Uterus (tissue), 4 donors: Measurements from ENCODE around the gene KCNMA1. TPM values are rescaled to one million over a fixed set of nuclear protein-coding genes. Genes with fewer than 3 reads are reported as not detected.

Source experiments
- DNase-seq, 2 donors: peaks; one replicate each; pipeline ENCODE4 v3.0.0-alpha.2; 2019 to 2020
- H3K27ac ChIP-seq, 2 donors: fragments of 200-600 bp; sonication (generic); 1 replicate in 1 of 2; 2 replicates in 1 of 2; pipeline ENCODE4 v1.5.1; 2016 to 2018
- H3K27me3 ChIP-seq, 2 donors: fragments of 200-600 bp; sonication (generic); one replicate each; pipeline ENCODE4 v1.5.1; 2018 to 2019; ENCODE audit warnings: control low read depth in 1 of 2
- H3K36me3 ChIP-seq, 2 donors: fragments of 200-600 bp; sonication (generic); one replicate each; pipeline ENCODE4 v1.5.1; 2019; ENCODE audit warnings: control low read depth in 1 of 2
- H3K4me1 ChIP-seq, 2 donors: fragments of 200-600 bp; sonication (generic); one replicate each; pipeline ENCODE4 v1.5.1; 2018 to 2019; ENCODE audit warnings: control low read depth in 1 of 2
- H3K4me3 ChIP-seq, 2 donors: fragments of 200-600 bp; sonication (generic); 1 replicate in 1 of 2; 2 replicates in 1 of 2; pipeline ENCODE4 v1.5.1; 2018 to 2019; ENCODE audit warnings: mild to moderate bottlenecking in 1 of 2
- H3K9me3 ChIP-seq, 2 donors: fragments of 200-600 bp; sonication (generic); one replicate each; pipeline ENCODE4 v1.5.1; 2019; ENCODE audit warnings: control low read depth in 1 of 2
- CTCF ChIP-seq, 4 experiments: fragments of 200-600 bp in 2 of 4; fragments of 450-650 bp in 2 of 4; sonication (generic) in 2 of 4; IDR thresholded peaks; one replicate each; pipeline ENCODE4 v1.5.1; 2016 to 2019; ENCODE audit warnings: antibody characterized with exemption in 4 of 4, mild to moderate bottlenecking in 2 of 4, moderate library complexity in 1 of 4
- POLR2A ChIP-seq, 2 donors: fragments of 450-650 bp; IDR thresholded peaks; one replicate each; pipeline ENCODE4 v1.6.1; 2016; ENCODE audit warnings: antibody characterized with exemption in 2 of 2, mild to moderate bottlenecking in 1 of 2, moderate library complexity in 1 of 2
- intact Hi-C: fragments of 100-400 bp; cut with DNase I; formaldehyde crosslinking; loops from one replicate; pipeline ENCODE4 v1.15.1; 2023; ENCODE audit warnings: low total_unique reads
- total RNA-seq, 4 donors: library from RNA; depleted of rRNA in 3 of 4; stranded (reverse); fragments of >200 nt in 3 of 4; gene quantifications; one replicate each; pipeline versions ENCODE4 v1.1.0 to v1.2.4, GENCODE V29; 2014 to 2023
- donor health status: DM: yes; HTN: yes; CAD: no.

Gene KCNMA1
- total RNA-seq, 4 donors from 2014 or later = 86.2 to 236 (median 164) TPM

- TF ChIP-seq POLR2A (IDR thresholded peaks at IDR 0.05) = no peak
- no peak for TF ChIP-seq CTCF (IDR thresholded peaks at IDR 0.05)
- H3K27me3 ChIP-seq = no peaks in the 10 kb centered on the region
- intact Hi-C loops = no loop called here
- H3K27ac ChIP-seq = no peak overlapping the region
- H3K4me3 ChIP-seq = no peak overlapping the region
- no peaks in the 10 kb centered on the region for H3K36me3 ChIP-seq
- H3K4me1 ChIP-seq = peaks cover 0 to 3% of the 10 kb centered on the region in 2 donors
- DNase-seq = no peak
- H3K9me3 ChIP-seq = no peaks in the 10 kb centered on the region
These were observed 190.9 kb downstream of the KCNMA1 start for GRCh38 chr10:77446700-77447099.

GRCh38 chr10:77445547-77445946 lies 192.1 kb downstream of the KCNMA1 start:
- no peak overlapping the region for H3K4me3 ChIP-seq
- no peaks in the 10 kb centered on the region for H3K36me3 ChIP-seq
- H3K4me1 ChIP-seq = peaks cover 0 to 3% of the 10 kb centered on the region in 2 donors
- H3K27me3 ChIP-seq = no peaks in the 10 kb centered on the region
- TF ChIP-seq CTCF (IDR thresholded peaks at IDR 0.05) (no peak), POLR2A (IDR thresholded peaks at IDR 0.05) (no peak)
- intact Hi-C loops = no loop called here
- H3K9me3 ChIP-seq = no peaks in the 10 kb centered on the region
- peak overlapping the region in 1 of 2 donors; percentile 21 for H3K27ac ChIP-seq
- no peak for DNase-seq

- no peak for DNase-seq
- H3K9me3 ChIP-seq = no peaks in the 10 kb centered on the region
- H3K27ac ChIP-seq = peak overlapping the region in 1 of 2 donors; percentile 2
- TF ChIP-seq CTCF (IDR thresholded peaks at IDR 0.05) (no peak), POLR2A (IDR thresholded peaks at IDR 0.05) (no peak)
- H3K27me3 ChIP-seq = no peaks in the 10 kb centered on the region
- no peaks in the 10 kb centered on the region for H3K36me3 ChIP-seq
- H3K4me1 ChIP-seq = peaks cover 0 to 3% of the 10 kb centered on the region in 2 donors
- intact Hi-C loops = no loop called here
- H3K4me3 ChIP-seq = no peak overlapping the region
These were observed 193.6 kb downstream of the KCNMA1 start for GRCh38 chr10:77444041-77444440.

GRCh38 chr10:77442699-77443189 lies 194.9 kb downstream of the KCNMA1 start:
- intact Hi-C loops = no loop called here
- Histone ChIP-seq H3K36me3 (no peaks in the 10 kb centered on the region), H3K9me3 (no peaks in the 10 kb centered on the region), H3K4me1 (peaks cover 0 to 3% of the 10 kb centered on the region in 2 donors), H3K27ac (peak overlapping the region; percentile 74 to 76), H3K4me3 (no peak overlapping the region), H3K27me3 (no peaks in the 10 kb centered on the region)
- no peak for DNase-seq
- TF ChIP-seq CTCF (IDR thresholded peaks at IDR 0.05) = no peak

- Histone ChIP-seq H3K36me3 (no peaks in the 10 kb centered on the region), H3K4me3 (no peak overlapping the region), H3K4me1 (peaks cover 0 to 3% of the 10 kb centered on the region in 2 donors), H3K27me3 (no peaks in the 10 kb centered on the region), H3K9me3 (no peaks in the 10 kb centered on the region), H3K27ac (peak overlapping the region; percentile 74 to 76)
- intact Hi-C loops = no loop called here
- DNase-seq = peak in 1 of 2 donors; percentile 61
- no peak for TF ChIP-seq POLR2A (IDR thresholded peaks at IDR 0.05)
- no peak for TF ChIP-seq CTCF (IDR thresholded peaks at IDR 0.05)
These were observed 196.0 kb downstream of the KCNMA1 start for GRCh38 chr10:77441353-77442166.
